ENCODE measurements around the gene PRRC1.

DNA sequence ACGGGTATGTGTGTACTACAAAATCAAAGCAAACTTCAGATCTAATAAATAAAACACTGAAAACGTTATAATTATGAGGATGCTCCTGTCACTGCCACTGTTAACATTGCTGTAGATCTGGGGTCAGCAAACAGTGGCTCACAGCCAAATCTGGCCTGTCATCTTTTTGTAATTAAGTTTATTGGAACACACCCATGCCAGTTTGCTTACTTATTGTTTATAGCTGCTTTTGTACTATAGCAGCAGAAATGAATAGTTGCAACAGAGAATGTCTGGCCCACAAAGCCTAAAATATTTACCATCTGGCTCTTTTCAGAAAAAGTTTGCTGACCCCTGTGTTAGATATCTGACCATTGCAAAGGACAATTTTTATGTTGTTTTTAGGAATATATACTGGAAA lies 32.1 kb downstream of the PRRC1 start:
- TF ChIP-seq, protein P1, sequence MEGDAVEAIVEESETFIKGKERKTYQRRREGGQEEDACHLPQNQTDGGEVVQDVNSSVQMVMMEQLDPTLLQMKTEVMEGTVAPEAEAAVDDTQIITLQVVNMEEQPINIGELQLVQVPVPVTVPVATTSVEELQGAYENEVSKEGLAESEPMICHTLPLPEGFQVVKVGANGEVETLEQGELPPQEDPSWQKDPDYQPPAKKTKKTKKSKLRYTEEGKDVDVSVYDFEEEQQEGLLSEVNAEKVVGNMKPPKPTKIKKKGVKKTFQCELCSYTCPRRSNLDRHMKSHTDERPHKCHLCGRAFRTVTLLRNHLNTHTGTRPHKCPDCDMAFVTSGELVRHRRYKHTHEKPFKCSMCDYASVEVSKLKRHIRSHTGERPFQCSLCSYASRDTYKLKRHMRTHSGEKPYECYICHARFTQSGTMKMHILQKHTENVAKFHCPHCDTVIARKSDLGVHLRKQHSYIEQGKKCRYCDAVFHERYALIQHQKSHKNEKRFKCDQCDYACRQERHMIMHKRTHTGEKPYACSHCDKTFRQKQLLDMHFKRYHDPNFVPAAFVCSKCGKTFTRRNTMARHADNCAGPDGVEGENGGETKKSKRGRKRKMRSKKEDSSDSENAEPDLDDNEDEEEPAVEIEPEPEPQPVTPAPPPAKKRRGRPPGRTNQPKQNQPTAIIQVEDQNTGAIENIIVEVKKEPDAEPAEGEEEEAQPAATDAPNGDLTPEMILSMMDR (IDR thresholded peaks at IDR 0.05; ENCODE audit: low read depth, low read length, missing input control): no peak
- no peak for TF ChIP-seq EGR1 (IDR thresholded peaks at IDR 0.05; ENCODE audit: low read depth in 2 of 2)
- no peak for TF ChIP-seq RAD21 (IDR thresholded peaks at IDR 0.05)
- no peak for TF ChIP-seq TAF1 (conservative IDR thresholded peaks at IDR 0.05)
- no peak for TF ChIP-seq FOXA1 (IDR thresholded peaks at IDR 0.05)
- TF ChIP-seq, protein P2, sequence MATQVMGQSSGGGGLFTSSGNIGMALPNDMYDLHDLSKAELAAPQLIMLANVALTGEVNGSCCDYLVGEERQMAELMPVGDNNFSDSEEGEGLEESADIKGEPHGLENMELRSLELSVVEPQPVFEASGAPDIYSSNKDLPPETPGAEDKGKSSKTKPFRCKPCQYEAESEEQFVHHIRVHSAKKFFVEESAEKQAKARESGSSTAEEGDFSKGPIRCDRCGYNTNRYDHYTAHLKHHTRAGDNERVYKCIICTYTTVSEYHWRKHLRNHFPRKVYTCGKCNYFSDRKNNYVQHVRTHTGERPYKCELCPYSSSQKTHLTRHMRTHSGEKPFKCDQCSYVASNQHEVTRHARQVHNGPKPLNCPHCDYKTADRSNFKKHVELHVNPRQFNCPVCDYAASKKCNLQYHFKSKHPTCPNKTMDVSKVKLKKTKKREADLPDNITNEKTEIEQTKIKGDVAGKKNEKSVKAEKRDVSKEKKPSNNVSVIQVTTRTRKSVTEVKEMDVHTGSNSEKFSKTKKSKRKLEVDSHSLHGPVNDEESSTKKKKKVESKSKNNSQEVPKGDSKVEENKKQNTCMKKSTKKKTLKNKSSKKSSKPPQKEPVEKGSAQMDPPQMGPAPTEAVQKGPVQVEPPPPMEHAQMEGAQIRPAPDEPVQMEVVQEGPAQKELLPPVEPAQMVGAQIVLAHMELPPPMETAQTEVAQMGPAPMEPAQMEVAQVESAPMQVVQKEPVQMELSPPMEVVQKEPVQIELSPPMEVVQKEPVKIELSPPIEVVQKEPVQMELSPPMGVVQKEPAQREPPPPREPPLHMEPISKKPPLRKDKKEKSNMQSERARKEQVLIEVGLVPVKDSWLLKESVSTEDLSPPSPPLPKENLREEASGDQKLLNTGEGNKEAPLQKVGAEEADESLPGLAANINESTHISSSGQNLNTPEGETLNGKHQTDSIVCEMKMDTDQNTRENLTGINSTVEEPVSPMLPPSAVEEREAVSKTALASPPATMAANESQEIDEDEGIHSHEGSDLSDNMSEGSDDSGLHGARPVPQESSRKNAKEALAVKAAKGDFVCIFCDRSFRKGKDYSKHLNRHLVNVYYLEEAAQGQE (IDR thresholded peaks at IDR 0.05): no peak

Measured in liver (tissue), 3 donors.